GM18868 (cell line): ENCODE results near the gene DCST2.

Experiments
- ATAC-seq: cut with Tn5 transposase; IDR thresholded peaks from one replicate; pipeline ENCODE4 v1.9.1; 2021; ENCODE audit warnings: mild to moderate bottlenecking, moderate library complexity; ENCODE audit not compliant: unreplicated experiment

Gene DCST2

GRCh38 chr1:155033524-155033923, at the start of gene DCST2, which contains the start of gene DCST1:
Gene DCST2, minus strand, starts transcription at chr1:155033781. Its CDS starts 80 bp downstream, at chr1:155033701.
Gene DCST1, plus strand, starts transcription at chr1:155033824. Its CDS starts 213 bp downstream, at chr1:155034037.
- ATAC-seq: no peak

DNA sequence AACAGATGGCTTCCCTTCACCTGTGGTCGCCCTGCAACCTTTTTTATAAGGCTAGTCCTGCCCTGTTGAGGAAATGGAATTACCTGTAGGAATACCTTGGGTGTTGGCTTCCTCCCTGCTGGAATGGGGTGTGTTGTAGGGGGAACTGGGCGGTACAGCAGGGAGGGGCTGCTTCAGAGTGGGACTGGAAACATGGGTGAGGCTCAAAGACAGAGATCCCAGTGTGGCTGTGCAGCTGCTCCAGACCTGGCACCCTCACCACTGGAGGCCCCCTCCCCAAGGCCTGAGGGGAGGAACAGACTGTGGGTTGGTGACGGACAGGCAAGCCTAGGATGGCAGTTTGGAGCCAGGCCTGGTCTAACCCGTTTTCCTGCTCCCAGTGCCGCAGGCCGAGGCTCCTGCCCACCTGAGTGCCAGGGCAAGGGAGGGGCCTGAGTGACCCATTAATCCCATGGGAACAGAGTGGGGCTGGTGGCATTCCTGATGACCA, 49.5 kb upstream of the DCST2 start:
- no peak for ATAC-seq

DNA sequence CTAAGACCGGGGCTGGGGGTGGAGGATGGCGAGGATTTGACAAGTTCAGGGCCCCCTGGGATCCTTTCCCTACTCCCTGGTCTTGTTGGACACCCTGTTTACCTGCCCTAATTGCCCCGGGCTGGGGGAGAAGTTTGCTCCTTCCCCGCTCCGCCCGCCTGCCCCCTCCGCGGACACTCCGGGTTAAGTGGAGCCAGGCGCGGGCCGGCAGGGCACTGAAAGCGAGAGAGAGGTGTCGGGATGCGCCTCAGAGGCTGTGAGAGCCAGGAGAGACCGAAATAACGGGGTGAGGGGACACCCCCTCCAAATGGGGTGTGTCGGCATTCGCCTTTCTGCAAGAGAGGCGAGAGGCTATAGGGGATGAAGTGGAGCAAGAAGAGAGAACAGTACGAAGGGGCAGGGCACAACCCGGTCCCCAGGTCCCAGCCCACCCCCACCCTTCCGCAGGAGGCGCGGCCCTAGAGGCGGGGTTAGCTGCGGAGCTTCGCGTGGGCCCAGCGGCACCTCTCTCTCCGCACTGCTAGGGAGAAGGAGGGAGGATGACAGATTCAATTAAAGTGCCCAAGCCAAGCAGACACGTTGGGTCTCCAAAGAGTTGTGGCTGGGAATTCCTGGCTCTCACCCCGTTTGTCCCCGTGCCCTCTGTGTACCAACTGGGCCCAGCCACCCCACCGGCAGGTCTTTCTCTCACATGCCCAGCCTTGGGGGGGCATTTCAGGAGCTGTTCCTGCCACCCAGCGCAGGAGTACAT, 48.9 kb upstream of the DCST2 start:
- ATAC-seq: no peak

- no peak for ATAC-seq
Observed at GRCh38 chr1:155081472-155082300, 48.1 kb upstream of the DCST2 start.

GRCh38 chr1:155080312-155081228, 47.0 kb upstream of the DCST2 start:
- ATAC-seq: no peak

DNA sequence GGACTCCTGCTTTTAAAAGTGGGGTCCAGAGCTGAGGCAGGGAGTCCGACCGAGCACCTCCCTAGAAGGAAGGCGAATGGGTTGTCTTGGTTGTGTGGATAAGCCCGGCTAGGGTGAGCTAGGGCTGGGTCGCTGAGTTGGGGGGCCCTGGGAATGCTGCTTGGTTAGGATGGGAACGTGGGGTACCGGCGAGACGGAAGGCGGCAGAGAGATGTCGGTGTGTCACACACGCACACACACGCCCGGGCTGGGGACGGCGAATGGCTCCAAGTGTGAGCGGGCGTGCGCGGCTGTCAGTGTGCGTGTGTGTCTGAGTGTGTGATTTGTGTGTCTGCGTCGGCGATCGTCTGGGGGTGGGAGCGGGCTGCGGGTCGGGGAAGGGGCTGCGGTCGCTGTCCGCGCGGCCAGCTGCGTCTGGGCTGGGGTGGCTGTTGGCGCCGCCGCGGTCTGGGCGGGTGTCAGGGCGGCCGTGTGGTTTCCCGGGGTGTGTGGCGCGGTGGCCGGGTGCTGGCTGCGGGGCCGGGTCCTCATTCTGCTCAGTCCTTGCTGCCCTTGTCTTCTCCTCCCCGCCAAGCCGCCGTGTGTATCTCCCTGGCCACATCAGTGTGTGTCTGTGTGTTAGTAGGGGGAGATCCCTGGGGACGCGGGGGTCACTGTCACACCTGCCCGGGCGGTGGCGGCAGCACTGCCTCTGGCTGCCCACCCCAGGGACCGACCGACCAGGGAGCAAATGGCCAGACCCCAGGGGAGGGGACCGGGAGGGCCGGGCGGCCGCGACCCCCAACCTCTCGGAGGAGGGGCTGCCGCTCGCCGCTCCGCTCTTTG, 46.1 kb upstream of the DCST2 start:
- no peak for ATAC-seq

- no peak for ATAC-seq
Observed at GRCh38 chr1:155079210-155079486, 45.6 kb upstream of the DCST2 start.

DNA sequence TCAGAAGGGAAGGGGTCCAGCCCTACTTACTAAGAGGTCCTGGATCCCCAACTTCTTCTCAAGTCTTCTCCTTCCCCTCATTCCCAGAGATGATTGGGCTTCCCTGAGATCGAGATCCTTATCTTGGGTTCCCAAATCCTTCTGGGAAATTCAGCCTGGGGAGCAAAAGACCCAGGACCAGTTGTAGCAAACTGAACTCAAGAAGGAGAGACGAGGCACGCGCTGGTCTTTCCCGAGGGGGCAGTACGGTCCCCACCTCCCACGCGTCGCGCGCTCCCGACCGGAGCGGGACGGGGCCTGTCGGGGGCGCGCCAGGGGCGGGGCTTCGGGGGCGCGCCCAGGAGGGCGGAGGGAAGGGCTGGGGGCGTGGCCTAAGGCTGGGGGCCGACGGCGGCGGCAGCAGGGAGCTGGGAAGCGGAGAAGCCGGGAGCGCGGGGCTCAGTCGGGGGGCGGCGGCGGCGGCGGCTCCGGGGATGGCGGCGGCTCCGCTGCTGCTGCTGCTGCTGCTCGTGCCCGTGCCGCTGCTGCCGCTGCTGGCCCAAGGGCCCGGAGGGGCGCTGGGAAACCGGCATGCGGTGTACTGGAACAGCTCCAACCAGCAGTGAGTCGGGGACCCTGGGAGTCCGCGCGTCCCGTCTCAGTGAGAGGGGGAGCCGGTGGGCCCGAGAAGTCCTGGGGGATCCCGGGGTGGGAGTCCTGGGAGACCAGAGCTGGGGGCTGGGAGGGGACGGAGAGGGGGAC, 45.1 kb upstream of the DCST2 start, which contains the start of gene EFNA3:
Gene EFNA3, plus strand, starts transcription at position 369 of the 741 bp plus-strand sequence. Its CDS starts 105 bp downstream, at position 474.
- ATAC-seq: no peak

DNA sequence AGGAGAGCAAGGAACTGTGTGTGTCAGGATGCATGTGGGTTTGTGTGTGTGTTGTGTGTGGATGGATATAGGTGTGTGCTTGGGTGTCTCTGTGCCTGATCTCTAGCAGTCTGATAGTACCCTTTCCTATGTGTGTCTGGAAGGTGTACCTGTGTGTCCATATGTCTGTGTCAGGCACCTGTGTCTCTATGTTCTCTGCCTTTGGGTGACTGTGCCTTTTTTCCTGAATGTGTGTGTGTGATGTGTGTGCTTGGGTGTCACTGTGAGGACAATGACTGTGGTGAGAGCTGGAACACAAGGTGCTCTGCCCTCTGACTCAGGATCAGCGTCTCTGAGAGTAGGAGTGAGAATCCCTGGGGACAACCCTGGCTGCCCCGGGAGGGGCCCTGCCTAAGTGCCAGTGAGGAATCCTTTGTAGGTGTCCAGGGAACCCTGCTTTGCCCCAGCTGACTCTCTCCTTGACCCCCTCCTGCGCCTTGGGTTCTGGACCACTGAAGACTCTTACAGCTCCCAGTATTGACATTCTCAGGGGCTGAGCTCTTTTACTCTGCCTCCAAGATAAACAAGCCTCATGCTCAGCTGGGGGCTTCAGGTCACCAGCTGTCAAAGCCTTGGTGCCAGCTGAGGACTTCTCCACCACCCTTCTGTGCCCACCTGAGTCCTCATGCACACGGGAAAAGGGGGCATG, 44.3 kb upstream of the DCST2 start:
- no peak for ATAC-seq

DNA sequence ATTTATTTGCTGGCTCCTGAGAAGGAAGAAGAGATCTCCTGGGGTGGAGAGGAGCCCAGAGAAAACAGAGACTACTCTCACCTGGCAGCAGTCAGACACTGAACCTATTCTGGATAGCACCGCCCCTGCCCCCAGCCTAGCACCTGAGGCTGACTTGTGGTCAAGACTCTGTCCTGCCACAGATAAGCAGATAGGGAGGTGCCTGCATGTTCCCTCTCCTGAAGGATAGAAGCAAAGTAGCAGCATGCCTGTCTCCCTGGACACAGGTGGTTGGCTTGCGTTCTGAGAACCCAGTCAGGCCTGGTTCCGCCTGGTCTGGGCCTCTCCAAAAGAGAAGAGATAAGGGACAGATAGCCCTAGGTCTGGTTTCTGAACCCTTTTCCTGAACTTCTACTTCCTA, 43.8 kb upstream of the DCST2 start:
- ATAC-seq: no peak

GRCh38 chr1:155076371-155076770, 42.8 kb upstream of the DCST2 start:
- ATAC-seq: no peak

GRCh38 chr1:155075535-155075934, 42.0 kb upstream of the DCST2 start:
- ATAC-seq: no peak

DNA sequence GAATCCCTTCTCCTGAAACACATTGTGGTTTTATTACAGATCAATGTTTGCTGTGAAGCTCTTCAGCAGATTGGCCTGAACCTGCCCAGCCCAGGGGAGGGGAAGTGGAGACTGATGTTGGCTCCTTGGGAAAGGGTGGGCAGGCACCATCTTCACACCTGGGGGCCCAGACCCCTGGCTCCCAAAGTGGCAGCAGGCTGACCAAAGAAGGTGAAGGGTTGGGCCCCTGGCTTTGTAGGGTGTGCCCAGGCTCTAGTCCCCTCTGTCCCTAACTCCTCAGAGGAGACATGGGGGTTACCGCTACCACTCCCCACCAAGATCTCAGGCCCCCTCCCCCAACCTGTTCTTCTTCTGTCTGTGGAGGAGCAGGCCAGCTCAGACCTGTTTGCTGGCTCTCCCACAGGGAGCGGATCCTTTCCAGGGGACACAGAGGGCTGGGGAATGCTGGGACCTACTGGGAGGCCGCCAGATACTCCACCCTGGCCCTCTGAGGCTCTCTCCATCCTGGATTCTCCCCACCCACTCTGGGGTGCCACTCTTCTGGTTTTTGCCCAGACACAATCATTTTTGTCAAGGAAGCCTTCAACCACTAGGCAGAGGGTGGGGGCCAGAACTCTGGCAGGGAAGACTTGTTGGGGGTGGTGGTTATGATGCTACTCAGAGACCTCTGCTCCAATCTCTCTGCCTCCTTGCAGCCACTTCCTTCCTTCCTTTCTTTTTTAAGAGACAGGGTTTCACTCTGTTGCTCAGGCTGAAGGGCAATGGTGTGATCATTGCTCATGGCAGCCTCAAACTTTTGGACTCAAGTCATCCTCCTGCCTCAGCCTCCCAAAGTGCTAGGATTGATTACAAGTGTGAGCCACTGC, 40.0 kb upstream of the DCST2 start:
- no peak for ATAC-seq

- ATAC-seq: no peak
Observed at GRCh38 chr1:155072531-155073289, 39.1 kb upstream of the DCST2 start.

DNA sequence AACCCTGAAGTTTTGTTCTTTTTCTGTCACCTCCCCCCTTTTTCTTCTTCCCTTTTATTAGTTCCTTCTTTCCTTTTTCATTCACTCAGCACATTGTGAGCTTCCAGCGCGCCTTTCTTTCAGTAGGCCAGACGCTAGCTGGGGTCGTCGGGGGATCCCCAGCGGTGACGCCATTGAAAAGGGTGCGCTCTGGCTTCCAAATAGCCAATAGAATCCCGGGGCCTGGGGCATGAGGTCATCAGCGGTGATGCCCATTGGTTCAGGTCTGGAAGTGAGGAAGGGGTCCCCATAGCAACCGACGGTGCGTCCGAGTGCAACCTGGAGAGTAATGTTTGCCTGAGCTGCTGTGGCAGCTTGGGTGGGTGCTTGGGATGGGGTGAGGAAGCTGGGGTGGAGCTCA, 38.1 kb upstream of the DCST2 start:
- ATAC-seq: no peak

- peak; percentile 63 for ATAC-seq
Observed at GRCh38 chr1:155070721-155071569, 37.4 kb upstream of the DCST2 start.
